Stimulated activated CD4-positive, alpha-beta T cell treated with anti-CD3 and anti-CD28 coated beads, Interleukin-2, amount 100 ng/mL, for 48 hours (primary cell): ENCODE results near the gene DOK1.

ENCODE experiments used
- DNase-seq, 2 donors: peaks; one replicate each; pipeline ENCODE4 v3.0.0-alpha.2; 2020

DOK1 gene

DNA sequence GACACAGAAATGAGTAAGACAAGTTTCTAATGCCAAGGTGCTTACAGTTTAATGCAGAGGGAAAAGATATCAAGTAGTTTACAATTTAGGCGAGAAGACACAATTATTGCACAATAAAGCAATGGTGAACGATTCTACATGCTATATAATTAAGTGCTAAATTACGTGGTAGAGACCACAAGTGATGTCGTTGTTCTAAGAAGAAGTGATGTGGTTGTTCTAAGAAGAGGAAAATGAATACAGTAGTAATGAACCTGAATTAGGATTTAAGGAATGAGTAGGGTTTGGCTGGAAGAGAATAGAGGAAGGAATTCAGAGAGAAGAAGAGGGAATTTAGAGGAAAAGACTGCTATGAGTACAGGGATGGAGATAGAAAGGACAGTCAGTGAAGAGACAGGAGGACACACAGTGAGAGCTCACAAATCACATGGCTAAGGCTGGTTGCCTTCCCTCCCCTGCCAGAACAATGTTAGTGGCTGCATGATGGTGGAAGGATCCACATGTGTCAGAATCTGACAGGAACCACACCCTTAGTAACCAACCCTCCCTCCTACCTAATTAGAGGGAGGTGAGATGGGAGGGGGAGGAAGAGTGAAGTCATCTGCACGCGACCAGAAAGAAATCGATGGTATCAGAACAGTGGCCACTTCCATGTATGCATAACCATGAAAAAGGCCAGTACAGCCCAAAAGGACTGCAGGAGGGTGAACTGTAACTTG is 48.9 kb downstream of the DOK1 start:
- DNase-seq, result no peak

DNA sequence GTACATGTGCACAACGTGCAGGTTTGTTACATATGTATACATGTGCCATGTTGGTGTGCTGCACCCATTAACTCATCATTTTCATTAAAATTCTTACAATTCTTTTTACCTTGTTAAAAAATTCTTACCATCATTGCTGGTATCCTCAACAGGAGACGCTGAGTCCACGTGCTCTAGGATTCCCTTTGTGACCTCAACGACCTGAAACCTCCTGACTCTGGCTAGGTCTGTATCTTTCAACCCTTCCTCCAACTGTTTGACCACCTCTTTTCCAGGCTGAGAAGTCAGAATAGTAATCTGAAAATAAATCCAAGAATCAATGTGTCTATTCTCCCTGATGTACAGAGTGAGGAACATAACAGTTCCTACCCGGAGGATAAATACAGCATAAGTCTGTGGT is 52.4 kb downstream of the DOK1 start:
- DNase-seq, result no peak
